RWPE2 (cell line): ENCODE data around the gene LDLRAD4.

Experiments used
- ATAC-seq: fragments of 200-7000 bp; cut with Tn5 transposase; 3 replicates; pipeline ENCODE4 v1.9.1; 2021; ENCODE audit warnings: low read depth
- DNase-seq: peaks from one replicate; pipeline ENCODE4 v3.0.0-alpha.2; 2020; ENCODE audit warnings: low spot score
- H3K27ac ChIP-seq: fragments of 450-650 bp; 2 replicates; pipeline ENCODE4 v1.5.1; 2017; ENCODE audit warnings: mild to moderate bottlenecking; ENCODE audit not compliant: poor library complexity, severe bottlenecking
- H3K27me3 ChIP-seq: fragments of 250-450 bp; sonication (Bioruptor Pico); 2 replicates; pipeline ENCODE4 v1.5.1; 2021; ENCODE audit warnings: mild to moderate bottlenecking, moderate library complexity; ENCODE audit not compliant: insufficient read depth, poor library complexity, severe bottlenecking
- H3K36me3 ChIP-seq: fragments of 250-450 bp; sonication (Bioruptor Pico); 2 replicates; pipeline ENCODE4 v1.5.1; 2020; ENCODE audit warnings: low read depth, mild to moderate bottlenecking, moderate library complexity
- H3K4me1 ChIP-seq: fragments of 250-450 bp; sonication (Bioruptor Pico); 2 replicates; pipeline ENCODE4 v1.5.1; 2021; ENCODE audit warnings: mild to moderate bottlenecking, moderate library complexity; ENCODE audit not compliant: insufficient read depth, poor library complexity, severe bottlenecking
- H3K4me3 ChIP-seq: fragments of 250-450 bp; sonication (Bioruptor Pico); 2 replicates; pipeline ENCODE4 v1.5.1; 2021; ENCODE audit warnings: mild to moderate bottlenecking, moderate library complexity; ENCODE audit not compliant: severe bottlenecking
- H3K9me3 ChIP-seq: fragments of 250-450 bp; sonication (Bioruptor Pico); 2 replicates; pipeline ENCODE4 v1.5.1; 2021; ENCODE audit warnings: mild to moderate bottlenecking, moderate library complexity; ENCODE audit not compliant: severe bottlenecking
- TF ChIP-seq, protein P1 (sequence below): fragments of 450-650 bp; IDR thresholded peaks from one replicate; pipeline ENCODE4 v1.5.1; 2017; ENCODE audit warnings: mild to moderate bottlenecking, moderate library complexity; ENCODE audit not compliant: poor library complexity, severe bottlenecking

LDLRAD4 gene

GRCh38 chr18:13283746-13284145 is 65.2 kb downstream of the LDLRAD4 start:
- TF ChIP-seq, protein P1, sequence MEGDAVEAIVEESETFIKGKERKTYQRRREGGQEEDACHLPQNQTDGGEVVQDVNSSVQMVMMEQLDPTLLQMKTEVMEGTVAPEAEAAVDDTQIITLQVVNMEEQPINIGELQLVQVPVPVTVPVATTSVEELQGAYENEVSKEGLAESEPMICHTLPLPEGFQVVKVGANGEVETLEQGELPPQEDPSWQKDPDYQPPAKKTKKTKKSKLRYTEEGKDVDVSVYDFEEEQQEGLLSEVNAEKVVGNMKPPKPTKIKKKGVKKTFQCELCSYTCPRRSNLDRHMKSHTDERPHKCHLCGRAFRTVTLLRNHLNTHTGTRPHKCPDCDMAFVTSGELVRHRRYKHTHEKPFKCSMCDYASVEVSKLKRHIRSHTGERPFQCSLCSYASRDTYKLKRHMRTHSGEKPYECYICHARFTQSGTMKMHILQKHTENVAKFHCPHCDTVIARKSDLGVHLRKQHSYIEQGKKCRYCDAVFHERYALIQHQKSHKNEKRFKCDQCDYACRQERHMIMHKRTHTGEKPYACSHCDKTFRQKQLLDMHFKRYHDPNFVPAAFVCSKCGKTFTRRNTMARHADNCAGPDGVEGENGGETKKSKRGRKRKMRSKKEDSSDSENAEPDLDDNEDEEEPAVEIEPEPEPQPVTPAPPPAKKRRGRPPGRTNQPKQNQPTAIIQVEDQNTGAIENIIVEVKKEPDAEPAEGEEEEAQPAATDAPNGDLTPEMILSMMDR, result no peak
- H3K9me3 ChIP-seq, result no peaks in the 10 kb centered on the region
- no peak overlapping the region for H3K27ac ChIP-seq
- ATAC-seq, result no peak
- DNase-seq, result no peak
- H3K4me3 ChIP-seq, result no peak overlapping the region
- no peaks in the 10 kb centered on the region for H3K27me3 ChIP-seq
- H3K36me3 ChIP-seq, result no peaks in the 10 kb centered on the region
- H3K4me1 ChIP-seq, result no peaks in the 10 kb centered on the region

GRCh38 chr18:13284330-13285027 is 65.9 kb downstream of the LDLRAD4 start:
- no peak overlapping the region for H3K27ac ChIP-seq
- H3K4me1 ChIP-seq, result no peaks in the 10 kb centered on the region
- H3K4me3 ChIP-seq, result no peak overlapping the region
- H3K36me3 ChIP-seq, result no peaks in the 10 kb centered on the region
- no peaks in the 10 kb centered on the region for H3K27me3 ChIP-seq
- ATAC-seq (no peak), DNase-seq (no peak)
- TF ChIP-seq, protein P1, result no peak
- H3K9me3 ChIP-seq, result no peaks in the 10 kb centered on the region

DNA sequence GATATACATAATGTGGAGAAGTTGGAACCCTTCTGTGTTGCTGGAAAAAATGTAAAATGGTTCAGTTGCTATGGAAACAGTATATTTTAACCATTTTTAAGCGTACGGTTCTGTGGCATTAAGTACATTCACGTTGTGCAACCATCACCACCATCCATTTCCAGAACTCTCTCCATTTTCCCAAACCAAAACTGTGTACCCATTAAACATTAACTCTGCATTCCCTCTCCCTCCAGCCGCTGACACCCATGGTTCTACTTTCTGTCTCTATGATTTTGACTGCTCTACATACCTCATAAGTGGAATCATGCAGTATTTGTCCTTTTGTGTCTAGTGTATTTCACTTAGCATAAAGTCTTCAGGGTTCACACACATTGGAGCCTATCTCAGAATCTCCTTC is 67.3 kb downstream of the LDLRAD4 start:
- no peaks in the 10 kb centered on the region for H3K9me3 ChIP-seq
- H3K4me3 ChIP-seq, result no peak overlapping the region
- no peaks in the 10 kb centered on the region for H3K27me3 ChIP-seq
- no peak for ATAC-seq
- no peak overlapping the region for H3K27ac ChIP-seq
- TF ChIP-seq, protein P1, result no peak
- no peaks in the 10 kb centered on the region for H3K4me1 ChIP-seq
- DNase-seq, result no peak
- no peaks in the 10 kb centered on the region for H3K36me3 ChIP-seq

GRCh38 chr18:13286456-13287125 is 68.0 kb downstream of the LDLRAD4 start:
- H3K27ac ChIP-seq, result no peak overlapping the region
- no peaks in the 10 kb centered on the region for H3K27me3 ChIP-seq
- ATAC-seq, result no peak
- no peak overlapping the region for H3K4me3 ChIP-seq
- TF ChIP-seq, protein P1, result no peak
- no peaks in the 10 kb centered on the region for H3K4me1 ChIP-seq
- DNase-seq, result no peak
- no peaks in the 10 kb centered on the region for H3K36me3 ChIP-seq
- H3K9me3 ChIP-seq, result no peaks in the 10 kb centered on the region

GRCh38 chr18:13287372-13287771 is 68.8 kb downstream of the LDLRAD4 start:
- H3K9me3 ChIP-seq, result no peaks in the 10 kb centered on the region

More at GRCh38 chr18:13287372-13287771, 68.8 kb downstream of the LDLRAD4 start:
- TF ChIP-seq, protein P1, result no peak
- H3K27ac ChIP-seq, result no peak overlapping the region
- H3K27me3 ChIP-seq, result no peaks in the 10 kb centered on the region
- DNase-seq, result no peak
- H3K36me3 ChIP-seq, result no peaks in the 10 kb centered on the region
- no peak for ATAC-seq
- H3K4me1 ChIP-seq, result no peaks in the 10 kb centered on the region
- no peak overlapping the region for H3K4me3 ChIP-seq
